SU-DHL-6 (cell line): ENCODE data around the gene CDKN2B.

Experiments used
- H2AFZ ChIP-seq: fragments of 200-600 bp; sonication (generic); 2 replicates; pipeline ENCODE4 v1.6.1; 2014; ENCODE audit warnings: low read depth, mild to moderate bottlenecking, moderate library complexity, mixed read lengths, antibody characterized with exemption, low read length; ENCODE audit not compliant: severe bottlenecking
- H3F3A ChIP-seq: fragments of 200-600 bp; shearing (Covaris generic); 2 replicates; pipeline ENCODE4 v1.6.0; 2016; ENCODE audit warnings: antibody characterized with exemption, mild to moderate bottlenecking; ENCODE audit not compliant: insufficient read depth
- H3K27ac ChIP-seq: fragments of 200-600 bp; sonication (generic); 2 replicates; pipeline ENCODE4 v1.5.1; 2016; ENCODE audit warnings: low read depth, mild to moderate bottlenecking, low read length, moderate library complexity, mixed read lengths
- H3K27me3 ChIP-seq: fragments of 200-600 bp; sonication (generic), shearing (Covaris generic); 2 replicates; pipeline ENCODE4 v1.6.0; 2014; ENCODE audit warnings: mild to moderate bottlenecking, low read length
- H3K36me3 ChIP-seq: fragments of 200-600 bp; sonication (generic); 2 replicates; pipeline ENCODE4 v1.6.1; 2014; ENCODE audit warnings: mild to moderate bottlenecking, low read length, mixed read lengths
- H3K4me2 ChIP-seq: fragments of 300-600, 200-600 bp; shearing (Covaris generic), sonication (generic); 2 replicates; pipeline ENCODE4 v1.6.0; 2014; ENCODE audit warnings: low read length, low read depth, mild to moderate bottlenecking; ENCODE audit not compliant: poor library complexity, severe bottlenecking
- H3K4me3 ChIP-seq: fragments of 200-600 bp; sonication (generic); 2 replicates; pipeline ENCODE4 v1.5.1; 2014; ENCODE audit warnings: antibody characterized with exemption, low read length, mild to moderate bottlenecking, mixed read lengths; ENCODE audit not compliant: insufficient read depth, poor library complexity, severe bottlenecking
- H3K79me2 ChIP-seq: fragments of 200-600 bp; sonication (generic); 2 replicates; pipeline ENCODE4 v1.6.1; 2014; ENCODE audit warnings: mild to moderate bottlenecking, low read length, moderate library complexity; ENCODE audit not compliant: insufficient read depth
- H3K9ac ChIP-seq: fragments of 200-600 bp; sonication (generic); 2 replicates; pipeline ENCODE4 v1.7.0; 2014; ENCODE audit warnings: mild to moderate bottlenecking, low read length
- H3K9me2 ChIP-seq: fragments of 200-600 bp; sonication (generic); replicated peaks from 2 replicates; pipeline ENCODE4 v1.6.1; 2014; ENCODE audit warnings: low read length; ENCODE audit not compliant: insufficient read depth
- H3K9me3 ChIP-seq: fragments of 200-600 bp; sonication (generic); 2 replicates; pipeline ENCODE4 v1.6.1; 2014; ENCODE audit warnings: low read length, mixed read lengths; ENCODE audit not compliant: insufficient read depth
- H4K20me1 ChIP-seq: fragments of 200-600 bp; sonication (generic); 2 replicates; pipeline ENCODE4 v1.6.1; 2014; ENCODE audit warnings: low read depth, mild to moderate bottlenecking, antibody characterized with exemption, low read length, moderate library complexity, mixed read lengths
- EZH2phosphoT487 ChIP-seq: fragments of 200-600 bp; sonication (generic), shearing (Covaris generic); conservative IDR thresholded peaks from 2 replicates; pipeline ENCODE4 v1.6.1; 2018; ENCODE audit warnings: mild to moderate bottlenecking, antibody characterized with exemption, low read length, moderate library complexity, mixed read lengths
- TF ChIP-seq, protein P1 (sequence below): fragments of 200-600 bp; sonication (generic); IDR thresholded peaks from one replicate; pipeline ENCODE4 v1.5.1; 2017; ENCODE audit warnings: antibody characterized with exemption, mild to moderate bottlenecking, low read length, moderate library complexity; ENCODE audit not compliant: insufficient read depth, poor library complexity, severe bottlenecking

Gene CDKN2B

DNA sequence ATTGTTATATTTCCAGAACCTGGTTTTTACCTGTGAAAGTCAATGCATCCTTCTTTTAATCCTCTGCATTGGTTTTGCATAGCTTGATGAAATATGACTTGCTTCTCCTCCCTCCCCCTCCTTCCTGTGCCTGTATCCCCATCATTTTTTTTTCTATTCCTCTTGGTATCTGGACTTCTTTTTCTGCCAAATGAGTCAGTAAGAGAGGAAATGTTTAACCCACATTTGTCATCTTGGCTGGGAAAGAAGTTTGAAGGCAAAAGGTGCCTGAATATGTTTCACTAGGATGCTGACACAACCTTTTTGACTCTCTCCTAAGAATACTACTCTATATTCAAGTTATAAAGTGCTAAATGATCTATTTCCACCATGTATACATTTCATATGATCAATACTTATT, 35.5 kb upstream of the CDKN2B start:
- H3K9me3 ChIP-seq: no peaks in the 10 kb centered on the region
- no peak overlapping the region for H2AFZ ChIP-seq
- no peaks in the 10 kb centered on the region for H3K9me2 ChIP-seq
- H4K20me1 ChIP-seq: no peaks in the 10 kb centered on the region
- H3K79me2 ChIP-seq: no peaks in the 10 kb centered on the region
- no peak overlapping the region for H3K4me3 ChIP-seq
- no peak overlapping the region for H3K4me2 ChIP-seq
- no peaks in the 10 kb centered on the region for H3F3A ChIP-seq
- H3K9ac ChIP-seq: no peak overlapping the region
- TF ChIP-seq, protein P1, sequence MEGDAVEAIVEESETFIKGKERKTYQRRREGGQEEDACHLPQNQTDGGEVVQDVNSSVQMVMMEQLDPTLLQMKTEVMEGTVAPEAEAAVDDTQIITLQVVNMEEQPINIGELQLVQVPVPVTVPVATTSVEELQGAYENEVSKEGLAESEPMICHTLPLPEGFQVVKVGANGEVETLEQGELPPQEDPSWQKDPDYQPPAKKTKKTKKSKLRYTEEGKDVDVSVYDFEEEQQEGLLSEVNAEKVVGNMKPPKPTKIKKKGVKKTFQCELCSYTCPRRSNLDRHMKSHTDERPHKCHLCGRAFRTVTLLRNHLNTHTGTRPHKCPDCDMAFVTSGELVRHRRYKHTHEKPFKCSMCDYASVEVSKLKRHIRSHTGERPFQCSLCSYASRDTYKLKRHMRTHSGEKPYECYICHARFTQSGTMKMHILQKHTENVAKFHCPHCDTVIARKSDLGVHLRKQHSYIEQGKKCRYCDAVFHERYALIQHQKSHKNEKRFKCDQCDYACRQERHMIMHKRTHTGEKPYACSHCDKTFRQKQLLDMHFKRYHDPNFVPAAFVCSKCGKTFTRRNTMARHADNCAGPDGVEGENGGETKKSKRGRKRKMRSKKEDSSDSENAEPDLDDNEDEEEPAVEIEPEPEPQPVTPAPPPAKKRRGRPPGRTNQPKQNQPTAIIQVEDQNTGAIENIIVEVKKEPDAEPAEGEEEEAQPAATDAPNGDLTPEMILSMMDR: no peak
- TF ChIP-seq EZH2phosphoT487: no peak
- no peaks in the 10 kb centered on the region for H3K36me3 ChIP-seq
- H3K27me3 ChIP-seq: no peaks in the 10 kb centered on the region
- no peak overlapping the region for H3K27ac ChIP-seq

DNA sequence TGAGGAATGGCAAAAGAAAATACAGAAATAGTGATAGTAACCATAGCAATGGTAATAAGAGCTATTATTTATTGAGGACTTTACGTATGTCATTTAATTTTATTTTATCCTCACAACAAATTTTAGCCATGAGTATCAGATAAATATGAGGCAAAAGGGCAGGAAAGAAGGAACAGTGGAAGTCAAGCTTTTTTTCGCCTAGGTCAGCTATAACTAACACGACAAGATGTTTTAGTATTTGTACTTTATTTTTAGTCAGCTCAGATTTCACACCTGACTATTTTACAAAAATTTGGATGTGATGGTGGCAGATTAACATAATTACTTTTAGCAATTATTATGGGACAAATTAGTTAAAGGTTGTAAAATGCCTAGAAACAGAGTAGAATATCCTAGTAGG, 34.8 kb upstream of the CDKN2B start:
- Histone ChIP-seq H3K9me2 (no peaks in the 10 kb centered on the region), H3K36me3 (no peaks in the 10 kb centered on the region), H3K79me2 (no peaks in the 10 kb centered on the region), H3K27ac (no peak overlapping the region), H3K4me2 (no peak overlapping the region), H2AFZ (no peak overlapping the region), H3F3A (no peaks in the 10 kb centered on the region), H3K27me3 (no peaks in the 10 kb centered on the region), H4K20me1 (no peaks in the 10 kb centered on the region), H3K4me3 (no peak overlapping the region), H3K9ac (no peak overlapping the region), H3K9me3 (no peaks in the 10 kb centered on the region)
- TF ChIP-seq EZH2phosphoT487: no peak
- TF ChIP-seq, protein P1: no peak

DNA sequence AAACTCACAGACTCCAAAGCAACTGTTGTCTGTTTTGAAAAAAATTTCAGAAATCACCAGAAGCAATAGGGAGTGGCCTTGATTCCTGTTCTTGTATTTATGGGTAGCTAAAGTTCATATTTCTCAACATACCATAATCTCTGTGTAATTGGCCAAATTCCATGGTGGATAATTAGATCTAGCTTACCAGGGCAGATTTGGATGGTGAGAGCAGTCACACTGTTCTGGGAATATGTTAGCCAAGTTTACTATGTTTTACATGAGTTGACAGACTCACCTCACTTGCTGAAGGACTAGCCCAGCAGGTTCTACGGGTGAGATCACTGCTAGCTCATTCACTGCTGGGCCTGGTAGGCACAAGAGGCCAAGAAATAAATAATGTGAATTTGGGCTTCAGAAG, 32.7 kb upstream of the CDKN2B start:
- Histone ChIP-seq H3K4me2 (no peak overlapping the region), H2AFZ (no peak overlapping the region), H3K9me3 (no peaks in the 10 kb centered on the region), H3K36me3 (no peaks in the 10 kb centered on the region), H3K9me2 (no peaks in the 10 kb centered on the region), H3K79me2 (no peaks in the 10 kb centered on the region), H3K4me3 (no peak overlapping the region), H3K27ac (no peak overlapping the region), H3K27me3 (no peaks in the 10 kb centered on the region), H3K9ac (no peak overlapping the region), H3F3A (no peaks in the 10 kb centered on the region), H4K20me1 (no peaks in the 10 kb centered on the region)
- TF ChIP-seq EZH2phosphoT487: no peak
- TF ChIP-seq, protein P1: no peak

DNA sequence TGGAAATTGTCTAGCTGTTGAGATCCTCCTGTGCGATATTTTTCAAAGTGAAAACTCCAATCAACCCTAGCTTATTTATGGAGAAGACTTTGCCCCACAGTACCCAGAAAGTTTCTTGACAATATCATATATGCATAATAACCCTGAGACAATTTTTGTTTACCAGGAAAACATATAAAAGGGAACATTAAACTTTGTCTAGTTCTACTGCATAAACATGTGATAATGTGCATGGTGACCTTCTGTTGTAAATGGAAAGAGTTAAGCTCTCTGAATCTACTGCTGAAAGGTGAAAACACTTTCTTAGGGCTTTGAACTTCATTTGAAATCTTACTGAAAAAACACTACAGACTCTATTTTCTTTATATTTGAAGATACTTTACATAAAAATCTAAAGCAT, 32.2 kb upstream of the CDKN2B start:
- no peaks in the 10 kb centered on the region for H3K9me3 ChIP-seq
- H3K9me2 ChIP-seq: no peaks in the 10 kb centered on the region
- no peaks in the 10 kb centered on the region for H3K79me2 ChIP-seq
- H3K27me3 ChIP-seq: no peaks in the 10 kb centered on the region
- no peak overlapping the region for H3K4me2 ChIP-seq
- no peak overlapping the region for H3K9ac ChIP-seq
- no peak overlapping the region for H3K4me3 ChIP-seq
- H3K36me3 ChIP-seq: no peaks in the 10 kb centered on the region
- H3F3A ChIP-seq: no peaks in the 10 kb centered on the region
- TF ChIP-seq EZH2phosphoT487: no peak
- H3K27ac ChIP-seq: no peak overlapping the region
- no peaks in the 10 kb centered on the region for H4K20me1 ChIP-seq
- H2AFZ ChIP-seq: no peak overlapping the region
